Astrocyte of the cerebellum (primary cell): ENCODE results near the gene PEPD.

Experiments used
- DNase-seq: peaks from one replicate; pipeline ENCODE4 v3.0.0-alpha.2; 2011; ENCODE audit warnings: low read depth
- H3K4me3 ChIP-seq: 2 replicates; pipeline ENCODE4 v1.5.1; 2011; ENCODE audit warnings: mild to moderate bottlenecking, low read depth, low read length, moderate library complexity
- in situ Hi-C: cut with HindIII; loops from 2 replicates; pipeline ENCODE4 v1.10.0; 2017; ENCODE audit warnings: low sequenced_read_pairs
- TF ChIP-seq, protein P1 (sequence below): IDR thresholded peaks from 2 replicates; pipeline ENCODE4 v1.5.1; 2012; ENCODE audit warnings: low read length, low read depth, moderate library complexity, mild to moderate bottlenecking; ENCODE audit errors: missing control alignments

PEPD gene

GRCh38 chr19:33435706-33436359 lies 85.8 kb downstream of the PEPD start:
- TF ChIP-seq, protein P1, sequence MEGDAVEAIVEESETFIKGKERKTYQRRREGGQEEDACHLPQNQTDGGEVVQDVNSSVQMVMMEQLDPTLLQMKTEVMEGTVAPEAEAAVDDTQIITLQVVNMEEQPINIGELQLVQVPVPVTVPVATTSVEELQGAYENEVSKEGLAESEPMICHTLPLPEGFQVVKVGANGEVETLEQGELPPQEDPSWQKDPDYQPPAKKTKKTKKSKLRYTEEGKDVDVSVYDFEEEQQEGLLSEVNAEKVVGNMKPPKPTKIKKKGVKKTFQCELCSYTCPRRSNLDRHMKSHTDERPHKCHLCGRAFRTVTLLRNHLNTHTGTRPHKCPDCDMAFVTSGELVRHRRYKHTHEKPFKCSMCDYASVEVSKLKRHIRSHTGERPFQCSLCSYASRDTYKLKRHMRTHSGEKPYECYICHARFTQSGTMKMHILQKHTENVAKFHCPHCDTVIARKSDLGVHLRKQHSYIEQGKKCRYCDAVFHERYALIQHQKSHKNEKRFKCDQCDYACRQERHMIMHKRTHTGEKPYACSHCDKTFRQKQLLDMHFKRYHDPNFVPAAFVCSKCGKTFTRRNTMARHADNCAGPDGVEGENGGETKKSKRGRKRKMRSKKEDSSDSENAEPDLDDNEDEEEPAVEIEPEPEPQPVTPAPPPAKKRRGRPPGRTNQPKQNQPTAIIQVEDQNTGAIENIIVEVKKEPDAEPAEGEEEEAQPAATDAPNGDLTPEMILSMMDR: no peak
- in situ Hi-C loops: no loop called here
- DNase-seq: no peak
- no peak overlapping the region for H3K4me3 ChIP-seq

DNA sequence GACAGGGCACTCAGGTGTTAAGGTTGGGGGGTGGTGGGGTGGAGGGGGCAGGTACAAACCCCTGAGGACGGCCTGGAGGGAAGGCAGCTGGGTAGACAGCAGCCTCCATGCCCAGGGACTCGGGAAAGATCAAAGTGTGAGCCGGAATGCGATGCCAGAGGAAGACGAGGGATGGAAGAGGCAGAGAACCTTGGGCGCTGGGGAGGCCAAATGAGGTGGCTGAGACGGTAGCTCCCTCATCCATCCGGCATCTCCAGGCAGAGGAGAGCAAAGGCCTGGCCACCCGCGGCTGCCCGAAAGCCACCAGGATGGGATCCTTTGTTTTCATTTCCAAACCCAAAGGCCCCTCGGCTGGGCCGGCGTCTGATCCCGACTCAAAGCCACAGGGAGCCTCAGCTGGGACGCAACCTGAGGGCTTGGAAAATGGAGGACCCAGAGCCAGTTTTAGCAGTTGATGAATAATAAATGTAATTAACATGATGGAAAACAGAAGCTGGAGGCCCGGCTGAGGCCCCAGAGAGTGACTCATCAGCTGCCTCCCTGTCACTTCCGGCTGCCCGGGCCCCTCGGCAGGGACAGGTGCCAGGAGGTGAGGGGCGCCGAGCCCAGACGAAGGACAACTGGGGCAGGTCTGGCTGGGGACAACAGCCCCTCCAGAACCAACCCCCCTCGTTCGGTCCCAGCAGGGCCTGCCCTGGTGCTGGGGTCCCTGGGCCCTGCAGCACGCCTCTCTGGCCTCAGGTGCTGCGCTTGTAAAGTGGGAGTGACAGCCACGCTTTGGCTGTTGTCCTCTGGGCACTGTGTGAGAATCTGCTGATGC lies 86.5 kb downstream of the PEPD start:
- H3K4me3 ChIP-seq: no peak overlapping the region
- TF ChIP-seq, protein P1: no peak
- peak; percentile 16 for DNase-seq
- in situ Hi-C loops: no loop called here

DNA sequence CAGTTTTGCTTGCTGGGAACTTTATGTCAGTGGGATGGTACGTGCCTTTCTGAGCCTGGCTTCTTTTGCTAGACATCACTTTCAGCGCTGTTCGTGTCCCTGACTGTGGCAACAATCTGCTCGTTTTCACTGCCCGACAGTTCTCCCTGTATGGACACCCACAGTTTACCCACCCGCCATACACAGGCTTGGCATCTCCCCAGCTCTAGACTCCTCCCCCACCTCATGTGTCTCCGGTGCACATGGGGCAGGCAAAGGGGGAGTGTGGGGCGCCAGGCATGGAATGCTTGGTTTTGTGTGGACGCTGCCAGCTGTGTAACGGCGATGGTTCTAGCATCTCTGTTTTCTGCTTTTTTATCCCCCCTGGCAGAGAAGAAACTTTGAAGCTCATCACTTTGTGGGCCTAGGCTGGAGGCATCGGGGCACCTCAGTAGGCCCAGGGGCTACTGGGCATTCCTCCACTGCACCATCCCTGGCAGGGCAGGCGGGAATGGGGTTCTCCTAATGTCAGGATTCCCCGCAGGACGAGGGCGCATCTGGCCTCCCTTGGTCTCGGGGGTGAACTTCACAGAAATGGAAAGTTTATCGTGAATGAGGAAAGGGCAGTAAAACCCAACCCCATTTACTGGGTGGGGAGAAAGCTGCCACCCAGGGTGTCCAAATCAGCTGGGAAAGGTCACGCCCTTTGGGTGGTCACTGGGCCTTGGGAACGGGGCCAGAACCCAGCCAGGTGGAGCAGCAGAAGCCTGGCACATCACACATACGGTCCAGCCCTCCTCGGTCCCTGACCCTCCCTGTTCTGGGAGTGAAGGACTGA lies 87.3 kb downstream of the PEPD start:
- TF ChIP-seq, protein P1: no peak
- no peak overlapping the region for H3K4me3 ChIP-seq
- in situ Hi-C loops: no loop called here
- no peak for DNase-seq

DNA sequence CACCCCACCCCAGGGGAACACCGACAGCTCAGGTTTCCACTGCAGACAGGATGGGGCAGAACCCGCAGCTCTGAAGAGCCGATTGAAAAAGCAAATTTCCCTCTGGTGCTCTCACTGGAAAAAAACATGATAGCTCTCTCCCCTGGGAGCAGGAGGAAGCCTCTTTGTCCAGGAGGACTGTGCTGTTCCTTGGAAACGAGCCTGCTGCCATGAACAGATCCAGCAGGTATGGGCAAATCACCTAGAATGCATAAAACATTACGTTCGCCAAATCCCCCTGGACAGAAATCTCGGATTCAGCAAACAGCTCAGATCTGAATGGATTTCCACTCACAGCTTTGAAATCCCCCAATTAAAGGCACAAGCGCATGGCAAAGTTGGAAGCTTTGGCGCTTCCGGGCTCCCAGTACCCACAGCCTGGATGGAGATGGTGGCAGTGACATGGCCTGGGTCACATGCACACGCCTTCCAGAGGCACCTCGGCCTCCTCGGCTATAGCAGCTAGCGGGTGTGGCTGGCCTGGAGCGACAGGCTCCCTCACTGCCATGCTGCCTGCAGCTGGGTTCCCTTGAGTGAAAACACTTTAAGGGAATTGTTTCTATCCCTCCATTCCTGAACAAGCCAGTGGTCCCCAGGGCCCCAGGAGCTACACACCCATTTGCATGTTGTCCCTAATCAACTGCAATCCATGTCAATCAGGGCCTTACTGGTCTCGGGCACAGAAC lies 89.0 kb downstream of the PEPD start:
- no peak overlapping the region for H3K4me3 ChIP-seq
- TF ChIP-seq, protein P1: no peak
- in situ Hi-C loops: no loop called here
- DNase-seq: no peak

GRCh38 chr19:33432015-33432414 lies 89.6 kb downstream of the PEPD start:
- TF ChIP-seq, protein P1: no peak
- in situ Hi-C loops: no loop called here
- peak; percentile 15 for DNase-seq

More at GRCh38 chr19:33432015-33432414, 89.6 kb downstream of the PEPD start:
- no peak overlapping the region for H3K4me3 ChIP-seq
